PC-3 (cell line): ENCODE data around the gene CEP112.

ENCODE experiments used
- CTCF ChIP-seq: fragments of 300-600 bp; sonication (generic); conservative IDR thresholded peaks from 2 replicates; pipeline ENCODE4 v1.5.1; 2017; ENCODE audit warnings: antibody characterized with exemption, low read depth, mild to moderate bottlenecking, low read length
- EZH2 ChIP-seq: fragments of 300-600 bp; sonication (generic); IDR thresholded peaks from one replicate; pipeline ENCODE4 v1.6.1; 2017; ENCODE audit warnings: antibody characterized with exemption, mild to moderate bottlenecking, low read length; ENCODE audit not compliant: unreplicated experiment
- EZH2phosphoT487 ChIP-seq: fragments of 300-600 bp; sonication (generic); IDR thresholded peaks from 2 replicates; pipeline ENCODE4 v1.6.1; 2018; ENCODE audit warnings: mild to moderate bottlenecking, antibody characterized with exemption, low read length, borderline replicate concordance

- no peak for TF ChIP-seq CTCF
- TF ChIP-seq EZH2: no peak
- TF ChIP-seq EZH2phosphoT487: no peak
Observed at GRCh38 chr17:66054242-66054641, 137.7 kb downstream of the CEP112 start.
